Measurements from ENCODE around the gene KCNJ2.

Gene KCNJ2

GRCh38 chr17:70184770-70185169 lies 15.4 kb downstream of the KCNJ2 start:
- H4K91ac ChIP-seq (ENCODE audit: low read depth, low read length): no peak overlapping the region
- no peak overlapping the region for H3K23ac ChIP-seq (ENCODE audit: low read length)
- no peak overlapping the region for H3K4me3 ChIP-seq (ENCODE audit: low read depth, low read length)
- no peaks in the 10 kb centered on the region for H3K27me3 ChIP-seq (ENCODE audit: insufficient read depth, low read length)
- no peak overlapping the region for H3K4me2 ChIP-seq (ENCODE audit: low read length)
- H2AFZ ChIP-seq (ENCODE audit: insufficient read depth, low read length, poor library complexity): no peak overlapping the region
- H3K79me1 ChIP-seq (ENCODE audit: low read length): no peaks in the 10 kb centered on the region
- no CpG with 5 or more reads among the region's 4 CpGs for WGBS (ENCODE audit: extremely low coverage, insufficient coverage, insufficient read length)
- no peak overlapping the region for H3K4ac ChIP-seq (ENCODE audit: low read depth, low read length)
- H3K79me2 ChIP-seq (ENCODE audit: control insufficient read depth, insufficient read depth, low read length, poor library complexity): no peaks in the 10 kb centered on the region
- H3K14ac ChIP-seq (ENCODE audit: low read length): no peak overlapping the region
- no peaks in the 10 kb centered on the region for H3K4me1 ChIP-seq (ENCODE audit: control insufficient read depth in 1 of 2, insufficient read depth in 2 of 2, low read length in 2 of 2)
- H2AK5ac ChIP-seq (ENCODE audit: low read length): no peak overlapping the region
- H3K9me3 ChIP-seq (ENCODE audit: insufficient read depth, low read depth, low read length): no peaks in the 10 kb centered on the region
- H3K18ac ChIP-seq (ENCODE audit: low read length): no peak overlapping the region
- H2BK12ac ChIP-seq (ENCODE audit: low read length): no peak overlapping the region
- H2BK5ac ChIP-seq (ENCODE audit: low read depth, low read length, poor library complexity): no peak overlapping the region
- no peak overlapping the region for H3K9ac ChIP-seq (ENCODE audit: low read length)
- H2BK120ac ChIP-seq (ENCODE audit: insufficient read depth, low read length, poor library complexity): no peak overlapping the region
- H3K27ac ChIP-seq (ENCODE audit: low read depth, low read length): no peak overlapping the region
- DNase-seq: no peak
- no peak overlapping the region for H4K12ac ChIP-seq (ENCODE audit: low read depth, low read length)
- H4K8ac ChIP-seq (ENCODE audit: low read depth, low read length): no peak overlapping the region
- no peaks in the 10 kb centered on the region for H3K36me3 ChIP-seq (ENCODE audit: control insufficient read depth in 1 of 2, insufficient read depth in 2 of 2, low read length in 2 of 2)

- no peaks in the 10 kb centered on the region for H3K79me2 ChIP-seq (ENCODE audit: control insufficient read depth, insufficient read depth, low read length, poor library complexity)
- H2AK5ac ChIP-seq (ENCODE audit: low read length): no peak overlapping the region
- H3K9me3 ChIP-seq (ENCODE audit: insufficient read depth, low read depth, low read length): no peaks in the 10 kb centered on the region
- no peak overlapping the region for H2BK12ac ChIP-seq (ENCODE audit: low read length)
- no peak overlapping the region for H4K8ac ChIP-seq (ENCODE audit: low read depth, low read length)
- H3K27ac ChIP-seq (ENCODE audit: low read depth, low read length): no peak overlapping the region
- no peak overlapping the region for H3K18ac ChIP-seq (ENCODE audit: low read length)
- no CpG with 5 or more reads among the region's 3 CpGs for WGBS (ENCODE audit: extremely low coverage, insufficient coverage, insufficient read length)
- no peak overlapping the region for H4K12ac ChIP-seq (ENCODE audit: low read depth, low read length)
- H3K36me3 ChIP-seq (ENCODE audit: control insufficient read depth in 1 of 2, insufficient read depth in 2 of 2, low read length in 2 of 2): no peaks in the 10 kb centered on the region
- DNase-seq: no peak
- H3K79me1 ChIP-seq (ENCODE audit: low read length): no peaks in the 10 kb centered on the region
- no peak overlapping the region for H3K4me3 ChIP-seq (ENCODE audit: low read depth, low read length)
- no peak overlapping the region for H3K9ac ChIP-seq (ENCODE audit: low read length)
- H3K4me1 ChIP-seq (ENCODE audit: control insufficient read depth in 1 of 2, insufficient read depth in 2 of 2, low read length in 2 of 2): no peaks in the 10 kb centered on the region
- H4K91ac ChIP-seq (ENCODE audit: low read depth, low read length): no peak overlapping the region
- no peak overlapping the region for H3K4ac ChIP-seq (ENCODE audit: low read depth, low read length)
- H2BK5ac ChIP-seq (ENCODE audit: low read depth, low read length, poor library complexity): no peak overlapping the region
- no peak overlapping the region for H2BK120ac ChIP-seq (ENCODE audit: insufficient read depth, low read length, poor library complexity)
- H3K23ac ChIP-seq (ENCODE audit: low read length): no peak overlapping the region
- H3K14ac ChIP-seq (ENCODE audit: low read length): no peak overlapping the region
- no peaks in the 10 kb centered on the region for H3K27me3 ChIP-seq (ENCODE audit: insufficient read depth, low read length)
- no peak overlapping the region for H3K4me2 ChIP-seq (ENCODE audit: low read length)
- H2AFZ ChIP-seq (ENCODE audit: insufficient read depth, low read length, poor library complexity): no peak overlapping the region
Observed at GRCh38 chr17:70185285-70185684, 16.0 kb downstream of the KCNJ2 start.

- H3K4ac ChIP-seq (ENCODE audit: low read depth, low read length): no peak overlapping the region
- H3K27ac ChIP-seq (ENCODE audit: low read depth, low read length): no peak overlapping the region
- H2AFZ ChIP-seq (ENCODE audit: insufficient read depth, low read length, poor library complexity): no peak overlapping the region
- H3K79me2 ChIP-seq (ENCODE audit: control insufficient read depth, insufficient read depth, low read length, poor library complexity): no peaks in the 10 kb centered on the region
- H2BK120ac ChIP-seq (ENCODE audit: insufficient read depth, low read length, poor library complexity): no peak overlapping the region
- H2BK12ac ChIP-seq (ENCODE audit: low read length): no peak overlapping the region
- WGBS (ENCODE audit: extremely low coverage, insufficient coverage, insufficient read length): no CpG with 5 or more reads among the region's 3 CpGs
- H3K14ac ChIP-seq (ENCODE audit: low read length): no peak overlapping the region
- H3K9ac ChIP-seq (ENCODE audit: low read length): no peak overlapping the region
- H3K36me3 ChIP-seq (ENCODE audit: control insufficient read depth in 1 of 2, insufficient read depth in 2 of 2, low read length in 2 of 2): no peaks in the 10 kb centered on the region
- H3K4me3 ChIP-seq (ENCODE audit: low read depth, low read length): no peak overlapping the region
- no peak overlapping the region for H4K12ac ChIP-seq (ENCODE audit: low read depth, low read length)
- H4K91ac ChIP-seq (ENCODE audit: low read depth, low read length): no peak overlapping the region
- no peaks in the 10 kb centered on the region for H3K4me1 ChIP-seq (ENCODE audit: control insufficient read depth in 1 of 2, insufficient read depth in 2 of 2, low read length in 2 of 2)
- H2AK5ac ChIP-seq (ENCODE audit: low read length): no peak overlapping the region
- no peak overlapping the region for H4K8ac ChIP-seq (ENCODE audit: low read depth, low read length)
- no peak overlapping the region for H3K23ac ChIP-seq (ENCODE audit: low read length)
- H3K9me3 ChIP-seq (ENCODE audit: insufficient read depth, low read depth, low read length): no peaks in the 10 kb centered on the region
- DNase-seq: no peak
- H3K79me1 ChIP-seq (ENCODE audit: low read length): no peaks in the 10 kb centered on the region
- no peak overlapping the region for H2BK5ac ChIP-seq (ENCODE audit: low read depth, low read length, poor library complexity)
- no peaks in the 10 kb centered on the region for H3K27me3 ChIP-seq (ENCODE audit: insufficient read depth, low read length)
- no peak overlapping the region for H3K4me2 ChIP-seq (ENCODE audit: low read length)
- H3K18ac ChIP-seq (ENCODE audit: low read length): no peak overlapping the region
Observed at GRCh38 chr17:70187383-70187782, 18.1 kb downstream of the KCNJ2 start.

GRCh38 chr17:70190959-70191805 lies 21.9 kb downstream of the KCNJ2 start:
- Histone ChIP-seq H4K8ac (ENCODE audit: low read depth, low read length) (no peak overlapping the region), H3K4me1 (ENCODE audit: control insufficient read depth in 1 of 2, insufficient read depth in 2 of 2, low read length in 2 of 2) (no peaks in the 10 kb centered on the region), H3K36me3 (ENCODE audit: control insufficient read depth in 1 of 2, insufficient read depth in 2 of 2, low read length in 2 of 2) (no peaks in the 10 kb centered on the region), H3K9ac (ENCODE audit: low read length) (no peak overlapping the region), H2BK120ac (ENCODE audit: insufficient read depth, low read length, poor library complexity) (no peak overlapping the region), H3K79me1 (ENCODE audit: low read length) (no peaks in the 10 kb centered on the region), H2BK5ac (ENCODE audit: low read depth, low read length, poor library complexity) (no peak overlapping the region), H3K14ac (ENCODE audit: low read length) (no peak overlapping the region), H4K12ac (ENCODE audit: low read depth, low read length) (no peak overlapping the region), H3K27ac (ENCODE audit: low read depth, low read length) (no peak overlapping the region), H3K27me3 (ENCODE audit: insufficient read depth, low read length) (no peaks in the 10 kb centered on the region), H2AFZ (ENCODE audit: insufficient read depth, low read length, poor library complexity) (no peak overlapping the region), H3K79me2 (ENCODE audit: control insufficient read depth, insufficient read depth, low read length, poor library complexity) (no peaks in the 10 kb centered on the region), H2AK5ac (ENCODE audit: low read length) (no peak overlapping the region), H2BK12ac (ENCODE audit: low read length) (no peak overlapping the region), H3K18ac (ENCODE audit: low read length) (no peak overlapping the region), H3K4me2 (ENCODE audit: low read length) (no peak overlapping the region), H3K4ac (ENCODE audit: low read depth, low read length) (no peak overlapping the region), H3K4me3 (ENCODE audit: low read depth, low read length) (no peak overlapping the region), H3K23ac (ENCODE audit: low read length) (no peak overlapping the region), H4K91ac (ENCODE audit: low read depth, low read length) (no peak overlapping the region), H3K9me3 (ENCODE audit: insufficient read depth, low read depth, low read length) (no peaks in the 10 kb centered on the region)
- no peak for DNase-seq
- no CpG with 5 or more reads among the region's 2 CpGs for WGBS (ENCODE audit: extremely low coverage, insufficient coverage, insufficient read length)

All from trophoblast cell (in vitro differentiated cells and primary cell).